Adrenal gland (tissue), 5 donors: ENCODE data around the gene GLP2R.

Experiments
- CTCF ChIP-seq, 6 experiments: fragments of 450-650 bp in 4 of 6; fragments of 200-600 bp in 2 of 6; sonication (generic) in 1 of 6; IDR thresholded peaks; 1 replicate in 5 of 6; 2 replicates in 1 of 6; pipeline versions ENCODE4 v1.5.1 to v1.8.0; 2016 to 2021; ENCODE audit warnings: antibody characterized with exemption in 6 of 6, mild to moderate bottlenecking in 2 of 6, moderate library complexity in 1 of 6
- POLR2A ChIP-seq, 2 donors: fragments of 450-650 bp; IDR thresholded peaks; one replicate each; pipeline ENCODE4 v1.6.1; 2017; ENCODE audit warnings: antibody characterized with exemption in 2 of 2, mild to moderate bottlenecking in 2 of 2, moderate library complexity in 1 of 2
- donor health status: DM: no; HTN: no; CAD: no.

GRCh38 chr17:9855036-9855435 lies 29.3 kb downstream of the GLP2R start:
- TF ChIP-seq CTCF (IDR thresholded peaks at IDR 0.05) (no peak), POLR2A (IDR thresholded peaks at IDR 0.05) (no peak)
